ENCODE results near the gene CRTC1. TPM values are rescaled to one million over a fixed set of nuclear protein-coding genes. Genes with fewer than 3 reads are reported as not detected.
A peak's percentile ranks its signal among the peaks of the same experiment; 100 is the strongest.

The CRTC1 gene
- total and polyA plus RNA-seq, 2 of the 13 experiments (the other 11 are each of a cell fraction or from before 2014, with no cell fraction given) = 2.0 to 2.7 TPM

DNA sequence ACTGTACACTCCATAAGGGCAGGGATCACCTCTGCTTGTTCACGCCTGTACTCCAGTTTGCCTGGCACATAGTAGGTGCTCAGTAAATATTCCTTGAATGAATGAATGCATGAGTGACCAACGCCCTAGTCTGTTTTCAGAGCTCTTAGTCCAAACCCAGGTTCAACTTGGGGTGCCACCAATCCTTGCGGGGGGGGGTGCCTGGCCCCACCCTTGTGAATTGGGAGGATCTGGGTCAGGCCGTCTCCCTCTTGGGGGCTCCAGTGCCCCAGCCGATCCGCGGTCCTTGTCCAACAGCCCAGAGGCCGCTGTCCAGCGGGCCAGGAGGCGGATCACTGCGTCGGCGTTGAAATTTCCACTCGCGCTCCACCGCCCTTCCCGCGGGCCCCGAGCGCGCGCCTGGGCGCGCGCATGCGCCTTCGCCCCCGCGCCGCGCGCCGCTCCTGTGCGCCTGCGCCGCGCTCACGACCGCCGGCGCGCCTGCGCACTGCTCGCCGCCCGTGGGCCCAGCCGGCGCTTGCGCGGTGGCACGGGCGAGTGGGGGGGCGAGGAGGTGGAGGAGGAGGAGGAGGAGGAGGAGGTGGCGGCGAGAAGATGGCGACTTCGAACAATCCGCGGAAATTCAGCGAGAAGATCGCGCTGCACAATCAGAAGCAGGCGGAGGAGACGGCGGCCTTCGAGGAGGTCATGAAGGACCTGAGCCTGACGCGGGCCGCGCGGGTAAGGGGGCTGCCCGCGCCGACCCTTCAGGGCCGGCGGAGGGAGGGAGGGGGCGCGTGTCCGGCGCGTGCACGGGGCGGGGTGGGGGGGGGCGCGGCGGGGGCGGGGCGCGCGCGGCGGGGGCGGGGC, at the start of gene CRTC1 (continued):
- TF ChIP-seq PAF1 (CRISPR knock-in tag; IDR thresholded peaks at IDR 0.05) (no peak), REPIN1 (CRISPR knock-in tag; IDR thresholded peaks at IDR 0.05; ENCODE audit: borderline replicate concordance, low read depth) (peak; percentile 49; the same call in 1 of the 2 replicates), MAZ (IDR thresholded peaks at IDR 0.05; ENCODE audit: borderline replicate concordance, low read depth, low read length) (peak; percentile 92), MAZ (CRISPR knock-in tag; IDR thresholded peaks at IDR 0.05; ENCODE audit: low read depth) (peak; percentile 56; the same call in 1 of the 2 replicates), YEATS2 (CRISPR knock-in tag; IDR thresholded peaks at IDR 0.05; ENCODE audit: borderline replicate concordance) (0 out of 2 replicates have a peak, but pooled peaks have one; percentile 36), PAX8 (CRISPR knock-in tag; IDR thresholded peaks at IDR 0.05; ENCODE audit: borderline replicate concordance) (0 out of 2 replicates have a peak, but pooled peaks have one; percentile 56), HES4 (CRISPR knock-in tag; IDR thresholded peaks at IDR 0.05; ENCODE audit: borderline replicate concordance) (0 out of 2 replicates have a peak, but pooled peaks have one; percentile 54), SALL1 (CRISPR knock-in tag; IDR thresholded peaks at IDR 0.05) (peak; percentile 73), ZKSCAN1 (IDR thresholded peaks at IDR 0.05; ENCODE audit: low read length) (peak; percentile 97), ZNF451 (CRISPR knock-in tag; IDR thresholded peaks at IDR 0.05) (0 out of 2 replicates have a peak, but pooled peaks have one; percentile 41), ZNF839 (CRISPR knock-in tag; IDR thresholded peaks at IDR 0.05; ENCODE audit: borderline replicate concordance) (no peak), TGIF2 (CRISPR knock-in tag; IDR thresholded peaks at IDR 0.05) (peak; percentile 52; the same call in 1 of the 2 replicates), YEATS4 (CRISPR knock-in tag; IDR thresholded peaks at IDR 0.05; ENCODE audit: borderline replicate concordance) (peak; percentile 61; the same call in 1 of the 2 replicates), REST (IDR thresholded peaks at IDR 0.05; ENCODE audit: borderline replicate concordance in 1 of 2, low read depth in 1 of 2, low read length in 2 of 2) (peak; percentile 48 to 87), HNRNPL (IDR thresholded peaks at IDR 0.05; ENCODE audit: low read depth, low read length) (no peak), ZNF547 (CRISPR knock-in tag; IDR thresholded peaks at IDR 0.05) (peak; percentile 51; the same call in 1 of the 2 replicates), ZNF121 (CRISPR knock-in tag; IDR thresholded peaks at IDR 0.05) (no peak), HOXA9 (CRISPR knock-in tag; IDR thresholded peaks at IDR 0.05; ENCODE audit: borderline replicate concordance) (no peak), ZNF138 (CRISPR knock-in tag; IDR thresholded peaks at IDR 0.05; ENCODE audit: low read depth) (0 out of 2 replicates have a peak, but pooled peaks have one; percentile 58)
- TF ChIP-seq, protein P1, sequence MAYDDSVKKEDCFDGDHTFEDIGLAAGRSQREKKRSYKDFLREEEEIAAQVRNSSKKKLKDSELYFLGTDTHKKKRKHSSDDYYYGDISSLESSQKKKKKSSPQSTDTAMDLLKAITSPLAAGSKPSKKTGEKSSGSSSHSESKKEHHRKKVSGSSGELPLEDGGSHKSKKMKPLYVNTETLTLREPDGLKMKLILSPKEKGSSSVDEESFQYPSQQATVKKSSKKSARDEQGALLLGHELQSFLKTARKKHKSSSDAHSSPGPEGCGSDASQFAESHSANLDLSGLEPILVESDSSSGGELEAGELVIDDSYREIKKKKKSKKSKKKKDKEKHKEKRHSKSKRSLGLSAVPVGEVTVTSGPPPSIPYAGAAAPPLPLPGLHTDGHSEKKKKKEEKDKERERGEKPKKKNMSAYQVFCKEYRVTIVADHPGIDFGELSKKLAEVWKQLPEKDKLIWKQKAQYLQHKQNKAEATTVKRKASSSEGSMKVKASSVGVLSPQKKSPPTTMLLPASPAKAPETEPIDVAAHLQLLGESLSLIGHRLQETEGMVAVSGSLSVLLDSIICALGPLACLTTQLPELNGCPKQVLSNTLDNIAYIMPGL (CRISPR knock-in tag; IDR thresholded peaks at IDR 0.05; ENCODE audit: borderline replicate concordance in 1 of 2, low read depth in 1 of 2) = peak in 1 of 2 experiments; percentile 64; a peak in 2 of 4 replicates
- TF ChIP-seq, protein P2, sequence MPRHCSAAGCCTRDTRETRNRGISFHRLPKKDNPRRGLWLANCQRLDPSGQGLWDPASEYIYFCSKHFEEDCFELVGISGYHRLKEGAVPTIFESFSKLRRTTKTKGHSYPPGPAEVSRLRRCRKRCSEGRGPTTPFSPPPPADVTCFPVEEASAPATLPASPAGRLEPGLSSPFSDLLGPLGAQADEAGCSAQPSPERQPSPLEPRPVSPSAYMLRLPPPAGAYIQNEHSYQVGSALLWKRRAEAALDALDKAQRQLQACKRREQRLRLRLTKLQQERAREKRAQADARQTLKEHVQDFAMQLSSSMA (CRISPR knock-in tag; IDR thresholded peaks at IDR 0.05) = no peak

Data from HepG2 (cell line).